Measurements from ENCODE around the gene IPP. TPM values are rescaled to one million over a fixed set of nuclear protein-coding genes. Genes with fewer than 3 reads are reported as not detected.
"Not testable (repeated sequence)": the region's sequence is repeated elsewhere in the genome, so short reads cannot be mapped to it uniquely, and the experiment has no call there.

The IPP gene
- total and polyA plus RNA-seq, 8 donors: 3.1 to 11.3 (median 8.5) TPM

DNA sequence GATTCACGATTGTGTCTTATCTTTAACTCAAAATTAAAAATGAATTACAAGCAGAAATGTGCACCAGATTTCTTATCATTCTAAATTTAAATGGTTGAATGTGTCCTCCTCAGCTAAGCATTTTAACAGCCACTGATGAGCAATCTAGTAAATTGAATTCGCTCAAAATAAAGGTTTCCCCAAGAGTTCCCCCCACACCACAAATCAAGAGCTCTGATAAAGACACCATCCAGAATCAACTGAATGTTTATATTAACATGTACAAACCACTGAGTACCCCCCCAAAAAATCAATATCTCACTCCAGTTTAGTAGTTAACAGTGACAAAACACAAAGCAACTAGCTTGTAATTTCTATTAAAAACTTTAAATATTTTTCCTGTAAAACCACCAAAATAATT lies 66.1 kb downstream of the IPP start:
- no peak for DNase-seq
- no peaks in the 10 kb centered on the region for H3K9me3 ChIP-seq
- no peaks in the 10 kb centered on the region for H3K27me3 ChIP-seq
- H3K27ac ChIP-seq: no peak overlapping the region
- FAIRE-seq: no peak
- ATAC-seq: no peak
- TF ChIP-seq, protein P1, sequence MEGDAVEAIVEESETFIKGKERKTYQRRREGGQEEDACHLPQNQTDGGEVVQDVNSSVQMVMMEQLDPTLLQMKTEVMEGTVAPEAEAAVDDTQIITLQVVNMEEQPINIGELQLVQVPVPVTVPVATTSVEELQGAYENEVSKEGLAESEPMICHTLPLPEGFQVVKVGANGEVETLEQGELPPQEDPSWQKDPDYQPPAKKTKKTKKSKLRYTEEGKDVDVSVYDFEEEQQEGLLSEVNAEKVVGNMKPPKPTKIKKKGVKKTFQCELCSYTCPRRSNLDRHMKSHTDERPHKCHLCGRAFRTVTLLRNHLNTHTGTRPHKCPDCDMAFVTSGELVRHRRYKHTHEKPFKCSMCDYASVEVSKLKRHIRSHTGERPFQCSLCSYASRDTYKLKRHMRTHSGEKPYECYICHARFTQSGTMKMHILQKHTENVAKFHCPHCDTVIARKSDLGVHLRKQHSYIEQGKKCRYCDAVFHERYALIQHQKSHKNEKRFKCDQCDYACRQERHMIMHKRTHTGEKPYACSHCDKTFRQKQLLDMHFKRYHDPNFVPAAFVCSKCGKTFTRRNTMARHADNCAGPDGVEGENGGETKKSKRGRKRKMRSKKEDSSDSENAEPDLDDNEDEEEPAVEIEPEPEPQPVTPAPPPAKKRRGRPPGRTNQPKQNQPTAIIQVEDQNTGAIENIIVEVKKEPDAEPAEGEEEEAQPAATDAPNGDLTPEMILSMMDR (IDR thresholded peaks at IDR 0.05): no peak
- peak overlapping the region in 3 of 4 donors; percentile 84 to 97 (median 94) for H3K4me3 ChIP-seq
- intact Hi-C loops (cut with DNase I): no loop called here
- H3K36me3 ChIP-seq: no peaks in the 10 kb centered on the region
- peaks cover 30 to 46% (median 33%) of the 10 kb centered on the region in 3 donors for H3K4me1 ChIP-seq
- WGBS, 2 donors: 4 to 10% methylated on average over 2 of the region's 2 CpGs

DNA sequence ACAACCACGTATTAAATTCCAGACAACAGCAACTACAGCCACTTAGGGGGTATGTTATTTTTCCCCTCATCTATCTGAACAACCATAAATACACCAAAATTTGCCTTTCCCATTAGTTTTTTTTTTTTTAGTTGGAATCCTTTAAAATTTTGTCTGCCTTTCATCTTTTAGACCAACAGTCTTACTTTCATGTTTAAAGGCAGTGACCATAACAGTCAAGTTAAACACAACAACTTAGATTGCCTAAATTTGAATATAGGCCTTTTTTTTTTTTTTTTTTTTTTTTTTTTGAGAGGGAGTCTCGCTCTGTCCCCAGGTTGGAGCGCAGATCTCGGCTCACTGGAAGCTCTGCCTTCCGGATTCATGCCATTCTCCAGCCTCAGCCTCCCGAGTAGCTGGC lies 67.5 kb downstream of the IPP start:
- Histone ChIP-seq H3K4me1 (peaks cover 34 to 52% (median 47%) of the 10 kb centered on the region in 3 donors), H3K27ac (no peak overlapping the region)

DNA sequence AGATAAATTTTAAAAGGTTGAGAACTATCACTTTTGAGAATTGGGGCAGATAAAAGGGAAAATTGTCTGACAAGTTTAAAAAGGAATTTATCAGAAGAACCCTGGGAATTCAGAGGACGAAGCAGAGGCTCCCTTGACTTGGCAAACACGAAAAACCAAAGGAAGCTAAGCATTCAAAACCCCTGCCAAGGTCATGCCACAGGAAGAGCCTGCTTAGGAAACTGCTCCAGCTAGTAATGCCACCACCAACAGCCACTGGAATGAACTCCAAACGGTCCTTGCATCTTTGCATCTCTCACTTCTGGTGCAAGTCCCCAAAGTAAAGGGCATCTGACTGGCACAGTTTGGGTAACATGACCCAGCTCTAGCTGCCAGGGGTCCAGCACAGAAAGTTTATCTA lies 71.3 kb downstream of the IPP start:
- peak in 1 of 6 donors; percentile 32 for DNase-seq
- intact Hi-C loops (cut with DNase I): no loop called here
- Histone ChIP-seq H3K4me3 (no peak overlapping the region), H3K9me3 (no peaks in the 10 kb centered on the region), H3K4me1 (peaks cover 34 to 61% (median 49%) of the 10 kb centered on the region in 3 donors), H3K27ac (peak overlapping the region in 1 of 4 donors; percentile 29), H3K36me3 (no peaks in the 10 kb centered on the region), H3K27me3 (no peaks in the 10 kb centered on the region)
- TF ChIP-seq, protein P1 (IDR thresholded peaks at IDR 0.05): no peak
- FAIRE-seq: no peak
- peak; percentile 54 to 80 (median 68) for ATAC-seq
- 1 to 2% methylated on average over 3 of the region's 3 CpGs for WGBS, 2 donors

More for the DNA sequence above, 67.5 kb downstream of the IPP start:
- FAIRE-seq (no peak), DNase-seq (no peak), ATAC-seq (no peak)
- H3K27me3 ChIP-seq: no peaks in the 10 kb centered on the region
- H3K9me3 ChIP-seq: no peaks in the 10 kb centered on the region
- WGBS, 2 donors: 82 to 87% methylated on average over 6 of the region's 6 CpGs
- intact Hi-C loops (cut with DNase I): no loop called here
- H3K4me3 ChIP-seq: no peak overlapping the region
- H3K36me3 ChIP-seq: no peaks in the 10 kb centered on the region
- TF ChIP-seq, protein P1 (IDR thresholded peaks at IDR 0.05): no peak

DNA sequence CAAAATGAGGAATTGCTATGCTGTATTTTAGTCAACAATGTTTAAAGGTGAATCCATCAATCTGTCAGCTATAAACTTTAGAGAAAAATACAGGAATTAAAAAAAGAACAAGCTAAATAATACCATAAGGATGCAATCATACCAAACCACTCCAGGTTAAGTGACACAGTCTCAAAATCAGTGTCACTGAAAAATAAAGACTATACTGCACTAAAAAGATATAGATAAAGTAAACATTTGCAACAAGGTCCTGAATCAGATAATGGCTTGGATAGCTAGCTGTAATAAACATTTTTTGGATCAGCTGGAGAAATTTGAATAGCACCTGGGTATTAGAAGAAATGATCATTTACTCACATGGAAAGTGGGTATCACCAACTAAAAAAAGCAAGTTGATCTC lies 72.0 kb downstream of the IPP start:
- no peak for ATAC-seq
- no peak for FAIRE-seq
- Histone ChIP-seq H3K27ac (no peak overlapping the region), H3K9me3 (no peaks in the 10 kb centered on the region), H3K36me3 (no peaks in the 10 kb centered on the region), H3K4me3 (no peak overlapping the region), H3K4me1 (peaks cover 34 to 56% (median 49%) of the 10 kb centered on the region in 3 donors), H3K27me3 (no peaks in the 10 kb centered on the region)
- no peak for DNase-seq
- TF ChIP-seq, protein P1 (IDR thresholded peaks at IDR 0.05): no peak
- intact Hi-C loops (cut with DNase I): no loop called here

DNA sequence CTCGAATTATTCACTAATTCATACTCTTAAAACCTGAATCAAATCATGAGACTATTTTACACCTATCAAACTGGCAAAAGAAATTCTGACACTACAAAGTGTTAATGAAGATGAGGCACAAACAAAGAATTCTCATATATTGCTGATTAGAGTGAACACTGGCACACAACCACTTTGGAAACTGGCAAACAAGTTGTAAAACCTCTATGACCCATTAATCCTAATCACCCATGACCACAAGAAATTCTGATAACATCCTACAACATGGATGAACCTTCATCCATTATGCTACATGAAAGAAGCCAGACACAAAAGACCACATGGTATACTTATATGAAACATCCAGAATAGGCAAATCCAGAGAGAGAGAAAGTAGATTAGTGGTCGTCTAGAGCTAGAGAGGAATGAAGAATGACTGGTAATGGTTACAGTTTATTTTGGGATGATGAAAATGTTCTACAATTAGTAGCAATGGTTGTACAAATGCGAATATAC lies 72.7 kb downstream of the IPP start:
- TF ChIP-seq, protein P1 (IDR thresholded peaks at IDR 0.05): no peak
- Histone ChIP-seq H3K4me3 (no peak overlapping the region), H3K27ac (no peak overlapping the region), H3K4me1 (peaks cover 33 to 51% (median 48%) of the 10 kb centered on the region in 3 donors), H3K36me3 (no peaks in the 10 kb centered on the region), H3K27me3 (no peaks in the 10 kb centered on the region), H3K9me3 (no peaks in the 10 kb centered on the region)
- ATAC-seq (no peak), FAIRE-seq (no peak), DNase-seq (no peak)
- intact Hi-C loops (cut with DNase I): no loop called here
- 48 to 63% methylated on average over 3 of the region's 3 CpGs for WGBS, 2 donors

DNA sequence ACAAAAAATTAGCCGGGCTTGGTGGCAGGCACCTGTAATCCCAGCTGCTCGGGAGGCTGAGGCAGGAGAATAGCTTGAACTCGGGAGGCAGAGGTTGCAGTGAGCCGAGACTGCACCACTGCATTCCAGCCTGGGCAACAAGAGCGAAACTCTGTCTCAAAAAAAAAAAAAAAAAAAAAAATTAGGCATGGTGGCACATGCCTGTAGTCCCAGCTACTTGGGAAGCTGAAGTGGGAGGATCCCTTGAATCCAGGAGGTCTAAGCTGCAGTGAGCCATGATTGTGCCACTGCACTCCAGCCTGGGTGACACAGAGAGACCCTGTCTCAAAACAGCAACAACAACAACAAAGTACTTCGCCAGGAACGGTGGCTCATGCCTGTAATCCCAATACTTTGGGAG lies 73.9 kb downstream of the IPP start:
- DNase-seq; intact Hi-C loops (cut with DNase I); FAIRE-seq; H3K27ac ChIP-seq; H3K9me3 ChIP-seq; ATAC-seq; H3K4me3 ChIP-seq; H3K36me3 ChIP-seq; H3K27me3 ChIP-seq: not testable (repeated sequence)
- 97% methylated on average over 7 of the region's 7 CpGs for WGBS, 2 donors
- H3K4me1 ChIP-seq: peaks cover 23 to 47% (median 36%) of the 10 kb centered on the region in 3 donors
